ENCODE results near the gene ARMC7. TPM values are rescaled to one million over a fixed set of nuclear protein-coding genes. Genes with fewer than 3 reads are reported as not detected.

The ARMC7 gene
- total and polyA plus RNA-seq, 10 donors = 7.8 to 19.2 (median 14.4) TPM

- 88 to 92% (median 90%) methylated on average over 12 to 13 of the region's 13 CpGs for WGBS, 5 donors
- Histone ChIP-seq H3K36me3 (peaks cover 0 to 95% (median 38%) of the 10 kb centered on the region in 6 donors), H3K9me3 (no peaks in the 10 kb centered on the region), H3K4me1 (peaks cover 0 to 23% (median 15%) of the 10 kb centered on the region in 6 donors), H3K27ac (peak overlapping the region in 1 of 8 donors; percentile 3), H3K4me3 (no peak overlapping the region), H3K27me3 (replicated peaks in 1 of 7) (no peaks in the 10 kb centered on the region)
- DNase-seq = peak; percentile 37
- intact Hi-C loops (cut with DNase I; ENCODE audit: low total_unique reads) = no loop called here
- TF ChIP-seq POLR2AphosphoS5 (IDR thresholded peaks at IDR 0.05) = no peak
- no peak for TF ChIP-seq POLR2A (IDR thresholded peaks at IDR 0.05)
- no peak for TF ChIP-seq CTCF (IDR thresholded peaks at IDR 0.05 in 8 of 11, conservative IDR thresholded peaks at IDR 0.05 in 3 of 11)
These were observed 32.6 kb downstream of the ARMC7 start for GRCh38 chr17:75142236-75142971.

GRCh38 chr17:75144816-75145512 is 35.2 kb downstream of the ARMC7 start:
- H3K36me3 ChIP-seq = peaks cover 0 to 86% (median 47%) of the 10 kb centered on the region in 6 donors
- H3K27ac ChIP-seq = peak overlapping the region in 3 of 8 donors; percentile 12 to 72 (median 67)
- TF ChIP-seq POLR2A (IDR thresholded peaks at IDR 0.05) (no peak), CTCF (IDR thresholded peaks at IDR 0.05 in 8 of 11, conservative IDR thresholded peaks at IDR 0.05 in 3 of 11) (no peak), POLR2AphosphoS5 (IDR thresholded peaks at IDR 0.05) (no peak)
- H3K4me1 ChIP-seq = peaks cover 0 to 39% (median 15%) of the 10 kb centered on the region in 6 donors
- intact Hi-C loops (cut with DNase I; ENCODE audit: low total_unique reads) = no loop called here
- H3K4me3 ChIP-seq = no peak overlapping the region
- 84 to 91% (median 85%) methylated on average over 11 of the region's 11 CpGs for WGBS, 5 donors
- H3K27me3 ChIP-seq (replicated peaks in 1 of 7) = no peaks in the 10 kb centered on the region
- H3K9me3 ChIP-seq = no peaks in the 10 kb centered on the region
- peak; percentile 44 for DNase-seq

GRCh38 chr17:75146592-75146991 is 36.8 kb downstream of the ARMC7 start:
- H3K36me3 ChIP-seq = peaks cover 0 to 70% (median 47%) of the 10 kb centered on the region in 6 donors
- no peaks in the 10 kb centered on the region for H3K27me3 ChIP-seq (replicated peaks in 1 of 7)
- no peak overlapping the region for H3K4me3 ChIP-seq
- DNase-seq = no peak
- TF ChIP-seq CTCF (IDR thresholded peaks at IDR 0.05 in 8 of 11, conservative IDR thresholded peaks at IDR 0.05 in 3 of 11) = no peak
- no peak for TF ChIP-seq POLR2A (IDR thresholded peaks at IDR 0.05)
- TF ChIP-seq POLR2AphosphoS5 (IDR thresholded peaks at IDR 0.05) = no peak
- peaks cover 0 to 32% (median 6%) of the 10 kb centered on the region in 6 donors for H3K4me1 ChIP-seq
- intact Hi-C loops (cut with DNase I; ENCODE audit: low total_unique reads) = no loop called here
- 52 to 74% (median 65%) methylated on average over 3 of the region's 3 CpGs for WGBS, 5 donors
- H3K9me3 ChIP-seq = no peaks in the 10 kb centered on the region
- H3K27ac ChIP-seq = peak overlapping the region in 4 of 8 donors; percentile 42 to 72 (median 66)

All from spleen (tissue), 11 donors.